K562 (cell line): ENCODE results near the gene ITGA2B. TPM values are rescaled to one million over a fixed set of nuclear protein-coding genes. Genes with fewer than 3 reads are reported as not detected.

ENCODE experiments used
- ATF2 ChIP-seq: sonication (generic); formaldehyde crosslinking; IDR thresholded peaks from 2 replicates; pipeline ENCODE4 v1.8.1; 2022; ENCODE audit warnings: missing genetic modification reagents
- CBX2 ChIP-seq: fragments of 200-600 bp; sonication (generic); IDR thresholded peaks from one replicate; pipeline ENCODE4 v1.6.1; 2012; ENCODE audit warnings: mild to moderate bottlenecking, low read length, inconsistent platforms; ENCODE audit not compliant: insufficient read depth, poor library complexity, severe bottlenecking
- GABPB1 ChIP-seq: sonication (generic); formaldehyde crosslinking; IDR thresholded peaks from 2 replicates; pipeline ENCODE4 v1.8.0; 2022; ENCODE audit warnings: mild to moderate bottlenecking, missing genetic modification reagents
- HDAC6 ChIP-seq: IDR thresholded peaks from 2 replicates; pipeline ENCODE4 v1.6.1; 2012; ENCODE audit warnings: low read depth, mild to moderate bottlenecking, control low read depth, inconsistent platforms, low read length, moderate library complexity
- KAT7 ChIP-seq: sonication (generic); formaldehyde crosslinking; IDR thresholded peaks from 2 replicates; pipeline ENCODE4 v1.8.0; 2022; ENCODE audit warnings: missing genetic modification reagents, mild to moderate bottlenecking, borderline replicate concordance
- MXI1 ChIP-seq: IDR thresholded peaks from 2 replicates; pipeline ENCODE4 v1.6.1; 2011; ENCODE audit warnings: low read depth, mild to moderate bottlenecking, improper control_type of control experiment, low read length
- NCOA2 ChIP-seq, 2 experiments: fragments of 450-650 bp; IDR thresholded peaks; 2 replicates each; pipeline ENCODE4 v1.6.1; 2018; ENCODE audit warnings: mild to moderate bottlenecking in 2 of 2, moderate library complexity in 1 of 2; ENCODE audit not compliant: partially characterized antibody in 2 of 2
- POLR2AphosphoS2 ChIP-seq: IDR thresholded peaks from 2 replicates; pipeline ENCODE4 v1.6.1; 2012; ENCODE audit warnings: low read length, improper control_type of control experiment
- YBX1 ChIP-seq: fragments of 450-650 bp; IDR thresholded peaks from 2 replicates; pipeline ENCODE4 v1.7.1; 2016; ENCODE audit warnings: mild to moderate bottlenecking
- YY1 ChIP-seq, 3 experiments: IDR thresholded peaks; 2 replicates each; pipeline ENCODE4 v1.6.1; 2011; ENCODE audit warnings: low read length in 2 of 3, mild to moderate bottlenecking in 2 of 3, moderate library complexity in 2 of 3, borderline replicate concordance in 1 of 3, control low read depth in 1 of 3, low read depth in 1 of 3; ENCODE audit not compliant: insufficient read depth in 3 of 3, insufficient replicate concordance in 2 of 3, control insufficient read depth in 1 of 3, insufficient read length in 1 of 3; ENCODE audit errors: extremely low read depth in 1 of 3
- ZKSCAN3 ChIP-seq: fragments of 250-450 bp; sonication (Bioruptor Pico); IDR thresholded peaks from 2 replicates; pipeline ENCODE4 v1.4.0; 2020
- ZNF175 ChIP-seq: fragments of 200-800 bp; sonication (Bioruptor generic); IDR thresholded peaks from 2 replicates; pipeline ENCODE4 v1.6.1; 2016; ENCODE audit warnings: low read depth, mild to moderate bottlenecking, missing genetic modification characterization, missing compliant biosample characterization
- ZNF699 ChIP-seq: fragments of 250-450 bp; sonication (Bioruptor Pico); IDR thresholded peaks from 2 replicates; pipeline ENCODE4 v1.8.0; 2021; ENCODE audit warnings: mild to moderate bottlenecking, moderate library complexity; ENCODE audit not compliant: insufficient replicate concordance
- polyA plus RNA-seq, 8 experiments: library from polyadenylated mRNA; depleted of rRNA in 4 of 8; stranded (reverse) in 5 of 8; unstranded in 3 of 8; fragments of >200 nt; fragmentation: Nextera tagmentation in 2 of 8; fragmentation: Illumina TruSeq in 1 of 8; extraction: Ambion mirVana in 2 of 8; extraction: Trizol in 1 of 8; gene quantifications; 2 replicates each; pipeline versions ENCODE4 v1.2.1 to v1.2.3, GENCODE V29; 2011 to 2014; ENCODE audit warnings: inconsistent platforms in 1 of 8, missing spikeins in 1 of 8
- total RNA-seq, 7 experiments: library from RNA; depleted of rRNA in 6 of 7; stranded (reverse); fragments of >200 nt in 6 of 7; fragmentation: Illumina TruSeq in 2 of 7; extraction: Trizol in 2 of 7; gene quantifications; 2 replicates each; pipeline versions ENCODE4 v1.2.1 to v1.2.3, GENCODE V29; 2011 to 2021; ENCODE audit warnings: low replicate concordance in 1 of 7
- TF ChIP-seq, protein P1 (sequence below): fragments of 450-650 bp; IDR thresholded peaks from 2 replicates; pipeline ENCODE4 v1.6.1; 2016; ENCODE audit warnings: low read depth

The ITGA2B gene
- total and polyA plus RNA-seq, 9 of the 15 experiments (the other 6 are each of a cell fraction or from before 2014, with no cell fraction given), result 1.1 to 26.4 (median 5.6) TPM

GRCh38 chr17:44323359-44324091 lies 65.9 kb downstream of the ITGA2B start (continued):
- TF ChIP-seq, protein P1, sequence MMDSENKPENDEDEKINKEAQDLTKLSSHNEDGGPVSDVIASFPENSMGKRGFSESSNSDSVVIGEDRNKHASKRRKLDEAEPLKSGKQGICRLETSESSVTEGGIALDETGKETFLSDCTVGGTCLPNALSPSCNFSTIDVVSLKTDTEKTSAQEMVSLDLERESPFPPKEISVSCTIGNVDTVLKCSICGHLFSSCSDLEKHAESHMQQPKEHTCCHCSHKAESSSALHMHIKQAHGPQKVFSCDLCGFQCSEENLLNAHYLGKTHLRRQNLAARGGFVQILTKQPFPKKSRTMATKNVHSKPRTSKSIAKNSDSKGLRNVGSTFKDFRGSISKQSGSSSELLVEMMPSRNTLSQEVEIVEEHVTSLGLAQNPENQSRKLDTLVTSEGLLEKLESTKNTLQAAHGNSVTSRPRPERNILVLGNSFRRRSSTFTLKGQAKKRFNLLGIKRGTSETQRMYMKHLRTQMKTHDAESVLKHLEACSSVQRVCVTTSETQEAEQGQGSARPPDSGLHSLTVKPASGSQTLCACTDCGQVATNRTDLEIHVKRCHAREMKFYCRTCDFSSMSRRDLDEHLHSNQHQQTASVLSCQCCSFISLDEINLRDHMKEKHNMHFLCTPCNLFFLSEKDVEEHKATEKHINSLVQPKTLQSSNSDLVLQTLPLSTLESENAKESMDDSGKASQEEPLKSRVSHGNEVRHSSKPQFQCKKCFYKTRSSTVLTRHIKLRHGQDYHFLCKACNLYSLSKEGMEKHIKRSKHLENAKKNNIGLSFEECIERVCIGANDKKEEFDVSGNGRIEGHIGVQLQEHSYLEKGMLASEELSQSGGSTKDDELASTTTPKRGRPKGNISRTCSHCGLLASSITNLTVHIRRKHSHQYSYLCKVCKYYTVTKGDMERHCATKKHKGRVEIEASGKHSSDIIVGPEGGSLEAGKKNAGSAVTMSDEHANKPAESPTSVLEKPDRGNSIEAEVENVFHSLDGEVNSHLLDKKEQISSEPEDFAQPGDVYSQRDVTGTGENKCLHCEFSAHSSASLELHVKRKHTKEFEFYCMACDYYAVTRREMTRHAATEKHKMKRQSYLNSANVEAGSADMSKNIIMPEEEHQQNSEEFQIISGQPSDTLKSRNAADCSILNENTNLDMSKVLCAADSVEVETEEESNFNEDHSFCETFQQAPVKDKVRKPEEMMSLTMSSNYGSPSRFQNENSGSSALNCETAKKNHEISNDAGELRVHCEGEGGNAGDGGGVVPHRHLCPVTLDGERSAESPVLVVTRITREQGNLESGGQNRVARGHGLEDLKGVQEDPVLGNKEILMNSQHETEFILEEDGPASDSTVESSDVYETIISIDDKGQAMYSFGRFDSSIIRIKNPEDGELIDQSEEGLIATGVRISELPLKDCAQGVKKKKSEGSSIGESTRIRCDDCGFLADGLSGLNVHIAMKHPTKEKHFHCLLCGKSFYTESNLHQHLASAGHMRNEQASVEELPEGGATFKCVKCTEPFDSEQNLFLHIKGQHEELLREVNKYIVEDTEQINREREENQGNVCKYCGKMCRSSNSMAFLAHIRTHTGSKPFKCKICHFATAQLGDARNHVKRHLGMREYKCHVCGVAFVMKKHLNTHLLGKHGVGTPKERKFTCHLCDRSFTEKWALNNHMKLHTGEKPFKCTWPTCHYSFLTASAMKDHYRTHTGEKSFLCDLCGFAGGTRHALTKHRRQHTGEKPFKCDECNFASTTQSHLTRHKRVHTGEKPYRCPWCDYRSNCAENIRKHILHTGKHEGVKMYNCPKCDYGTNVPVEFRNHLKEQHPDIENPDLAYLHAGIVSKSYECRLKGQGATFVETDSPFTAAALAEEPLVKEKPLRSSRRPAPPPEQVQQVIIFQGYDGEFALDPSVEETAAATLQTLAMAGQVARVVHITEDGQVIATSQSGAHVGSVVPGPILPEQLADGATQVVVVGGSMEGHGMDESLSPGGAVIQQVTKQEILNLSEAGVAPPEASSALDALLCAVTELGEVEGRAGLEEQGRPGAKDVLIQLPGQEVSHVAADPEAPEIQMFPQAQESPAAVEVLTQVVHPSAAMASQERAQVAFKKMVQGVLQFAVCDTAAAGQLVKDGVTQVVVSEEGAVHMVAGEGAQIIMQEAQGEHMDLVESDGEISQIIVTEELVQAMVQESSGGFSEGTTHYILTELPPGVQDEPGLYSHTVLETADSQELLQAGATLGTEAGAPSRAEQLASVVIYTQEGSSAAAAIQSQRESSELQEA, result no peak
- TF ChIP-seq ZKSCAN3 (CRISPR knock-in tag) (no peak), ZNF175 (CRISPR knock-in tag) (no peak), GABPB1 (CRISPR knock-in tag) (no peak), KAT7 (CRISPR knock-in tag) (0 out of 2 replicates have a peak, but pooled peaks have one; percentile 38), CBX2 (no peak), MXI1 (no peak), YY1 (IDR thresholded peaks at IDR 0.05; ENCODE audit: borderline replicate concordance in 1 of 3, control insufficient read depth in 1 of 3, extremely low read depth in 1 of 3, insufficient read depth in 3 of 3, insufficient read length in 1 of 3, insufficient replicate concordance in 2 of 3, low read depth in 1 of 3, low read length in 2 of 3) (peak in 1 of 3 experiments; percentile 64), YBX1 (no peak), ZNF699 (CRISPR knock-in tag) (no peak), POLR2AphosphoS2 (no peak), HDAC6 (no peak), ATF2 (no peak), NCOA2 (IDR thresholded peaks at IDR 0.05; ENCODE audit: partially characterized antibody in 2 of 2) (no peak)
